Glutamatergic neuron (in vitro differentiated cells): ENCODE results near the gene ATXN3L. TPM values are rescaled to one million over a fixed set of nuclear protein-coding genes. Genes with fewer than 3 reads are reported as not detected.

Experiments used
- DNase-seq: peaks from one replicate; pipeline ENCODE4 v3.0.0; 2022
- H3K27ac Mint-ChIP-seq: one replicate; pipeline ENCODE4 v1.8.0; 2020; ENCODE audit warnings: mild to moderate bottlenecking, mixed read lengths, inconsistent platforms; ENCODE audit not compliant: unreplicated experiment
- H3K27me3 Mint-ChIP-seq: one replicate; pipeline ENCODE4 v1.8.0; 2020; ENCODE audit warnings: mild to moderate bottlenecking, moderate library complexity, mixed read lengths, inconsistent platforms; ENCODE audit not compliant: unreplicated experiment
- H3K36me3 Mint-ChIP-seq: one replicate; pipeline ENCODE4 v1.8.0; 2020; ENCODE audit warnings: mild to moderate bottlenecking, mixed read lengths, inconsistent platforms; ENCODE audit not compliant: unreplicated experiment
- H3K4me1 Mint-ChIP-seq: one replicate; pipeline ENCODE4 v1.8.0; 2020; ENCODE audit warnings: mild to moderate bottlenecking, low read depth, mixed read lengths, inconsistent platforms; ENCODE audit not compliant: unreplicated experiment
- H3K4me3 Mint-ChIP-seq: one replicate; pipeline ENCODE4 v1.8.0; 2020; ENCODE audit warnings: mild to moderate bottlenecking, mixed read lengths, inconsistent platforms; ENCODE audit not compliant: unreplicated experiment
- H3K9me3 Mint-ChIP-seq: one replicate; pipeline ENCODE4 v1.8.0; 2020; ENCODE audit warnings: mild to moderate bottlenecking, moderate library complexity, mixed read lengths, inconsistent platforms; ENCODE audit not compliant: unreplicated experiment
- CTCF ChIP-seq: fragments of 200-600 bp; sonication (generic); IDR thresholded peaks from one replicate; pipeline ENCODE4 v1.5.0; 2021; ENCODE audit not compliant: partially characterized antibody, unreplicated experiment
- total RNA-seq: library from RNA; stranded (reverse); fragmentation: NEBNext Ultra II Directional; extraction: Animal tissue kit (Norgen Biotek cat#: 25700); gene quantifications from one replicate; pipeline ENCODE4 v1.2.1, GENCODE V29; 2021; ENCODE audit not compliant: unreplicated experiment

Gene ATXN3L
- total RNA-seq, 1 donor from 2014 or later: not detected

DNA sequence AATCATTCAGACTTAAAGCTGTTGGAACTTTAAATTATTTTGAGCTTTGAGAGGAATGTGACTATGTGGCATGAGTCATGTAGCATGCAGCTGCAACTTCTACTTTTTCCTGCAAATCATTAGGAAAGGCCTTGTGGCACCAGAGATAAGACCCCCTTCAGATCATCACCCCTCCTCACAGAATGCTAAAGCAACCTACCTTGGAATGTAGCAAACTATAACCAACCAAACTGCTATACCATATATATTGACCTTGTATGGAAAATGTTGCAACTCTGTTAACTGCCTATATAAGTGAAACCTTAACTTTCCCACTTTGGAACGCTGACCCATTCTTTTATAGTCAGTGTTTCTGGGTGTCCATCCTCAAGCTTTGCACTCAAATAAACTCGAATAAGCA lies 32.0 kb downstream of the ATXN3L start:
- H3K9me3 Mint-ChIP-seq: peaks cover 4% of the 10 kb centered on the region
- no peak overlapping the region for H3K27ac Mint-ChIP-seq
- no peaks in the 10 kb centered on the region for H3K36me3 Mint-ChIP-seq
- no peak overlapping the region for H3K4me3 Mint-ChIP-seq
- H3K4me1 Mint-ChIP-seq: no peaks in the 10 kb centered on the region
- TF ChIP-seq CTCF: no peak
- H3K27me3 Mint-ChIP-seq: no peaks in the 10 kb centered on the region
- no peak for DNase-seq

GRCh38 chrX:13285693-13286092 lies 34.2 kb downstream of the ATXN3L start:
- DNase-seq: no peak
- no peak for TF ChIP-seq CTCF
- Mint-ChIP-seq H3K9me3 (peaks cover 7% of the 10 kb centered on the region), H3K4me1 (no peaks in the 10 kb centered on the region), H3K4me3 (no peak overlapping the region), H3K27me3 (no peaks in the 10 kb centered on the region), H3K36me3 (peaks cover 5% of the 10 kb centered on the region), H3K27ac (no peak overlapping the region)

GRCh38 chrX:13285229-13285628 lies 34.6 kb downstream of the ATXN3L start:
- Mint-ChIP-seq H3K4me3 (no peak overlapping the region), H3K36me3 (peaks cover 5% of the 10 kb centered on the region), H3K4me1 (no peaks in the 10 kb centered on the region), H3K27ac (no peak overlapping the region), H3K9me3 (peaks cover 7% of the 10 kb centered on the region), H3K27me3 (no peaks in the 10 kb centered on the region)
- TF ChIP-seq CTCF: no peak
- no peak for DNase-seq

DNA sequence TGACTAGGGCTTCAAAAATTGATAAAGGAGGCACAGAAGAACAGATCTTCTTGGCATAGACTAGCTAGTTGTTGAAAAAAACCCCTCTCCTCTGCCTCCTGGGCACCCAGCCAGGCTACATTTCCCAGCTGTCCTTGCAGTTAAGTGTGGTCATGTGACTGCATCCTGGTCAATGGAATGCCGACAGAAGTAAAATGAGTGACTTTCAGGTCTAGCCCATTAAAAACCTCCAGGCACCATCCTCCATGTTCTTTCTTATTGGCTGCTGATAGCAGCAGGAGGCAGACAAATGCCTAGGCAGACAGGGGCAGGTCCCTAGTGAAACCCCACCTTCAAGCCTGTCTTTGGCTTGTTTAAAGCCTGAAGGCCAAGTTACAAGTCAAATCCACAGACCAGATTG lies 35.3 kb downstream of the ATXN3L start:
- no peak overlapping the region for H3K4me3 Mint-ChIP-seq
- no peak for DNase-seq
- H3K27ac Mint-ChIP-seq: no peak overlapping the region
- no peak for TF ChIP-seq CTCF
- no peaks in the 10 kb centered on the region for H3K4me1 Mint-ChIP-seq
- H3K27me3 Mint-ChIP-seq: no peaks in the 10 kb centered on the region
- peaks cover 7% of the 10 kb centered on the region for H3K9me3 Mint-ChIP-seq
- peaks cover 5% of the 10 kb centered on the region for H3K36me3 Mint-ChIP-seq

DNA sequence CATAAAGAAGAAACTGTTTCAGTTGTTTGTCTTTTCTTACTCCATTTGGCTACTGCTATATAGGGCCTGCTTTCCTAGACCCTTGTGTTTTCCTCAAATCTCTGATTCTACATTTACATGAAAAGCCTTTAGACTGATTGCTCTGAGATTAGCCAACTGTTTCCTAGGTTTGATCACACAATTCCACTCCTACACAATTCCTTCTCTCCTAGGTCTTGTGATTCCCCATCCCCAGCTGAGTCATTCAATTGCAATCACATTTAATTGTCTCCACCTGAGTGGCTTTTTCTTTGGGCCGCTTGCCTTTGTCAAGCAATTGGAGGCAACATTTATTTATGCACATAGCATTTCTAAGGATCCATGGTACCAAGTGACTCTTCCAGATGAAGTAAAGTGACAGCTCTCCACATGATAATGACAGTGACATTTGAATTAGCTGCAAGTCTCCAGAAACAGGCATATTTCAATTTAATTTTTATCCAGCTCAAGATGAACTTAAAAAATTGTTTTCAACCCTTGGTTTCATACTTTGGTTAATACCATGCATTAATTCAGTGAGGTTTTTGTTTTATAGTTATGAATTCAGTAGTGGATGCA lies 35.8 kb downstream of the ATXN3L start:
- Mint-ChIP-seq H3K4me3 (no peak overlapping the region), H3K27me3 (no peaks in the 10 kb centered on the region)

More for the DNA sequence above, 35.8 kb downstream of the ATXN3L start:
- TF ChIP-seq CTCF: no peak
- Mint-ChIP-seq H3K4me1 (no peaks in the 10 kb centered on the region), H3K9me3 (peaks cover 7% of the 10 kb centered on the region), H3K36me3 (peaks cover 5% of the 10 kb centered on the region), H3K27ac (no peak overlapping the region)
- DNase-seq: no peak
